A673 (cell line): ENCODE measurements around the gene NAT14.

ENCODE experiments used
- CTCF ChIP-seq: fragments of 300-800, 200-600 bp; sonication (generic); conservative IDR thresholded peaks from 2 replicates; pipeline ENCODE4 v1.5.1; 2017; ENCODE audit warnings: low read depth, mild to moderate bottlenecking, antibody characterized with exemption, low read length, moderate library complexity, mixed read lengths
- EZH2 ChIP-seq: fragments of 200-600 bp; sonication (generic); IDR thresholded peaks from 2 replicates; pipeline ENCODE4 v1.6.1; 2017; ENCODE audit warnings: borderline replicate concordance, low read depth, mild to moderate bottlenecking, mixed read lengths, antibody characterized with exemption, low read length; ENCODE audit not compliant: poor library complexity, severe bottlenecking

GRCh38 chr19:55494172-55494761 lies 9.3 kb downstream of the NAT14 start:
- TF ChIP-seq CTCF (no peak), EZH2 (no peak)
